Left ventricle myocardium inferior (tissue), 1 donor: ENCODE results near the gene B2M. TPM values are rescaled to one million over a fixed set of nuclear protein-coding genes. Genes with fewer than 3 reads are reported as not detected.
"Not testable (repeated sequence)": the region's sequence is repeated elsewhere in the genome, so short reads cannot be mapped to it uniquely, and the experiment has no call there.

ENCODE experiments used
- DNase-seq: peaks from one replicate; pipeline ENCODE4 v3.0.0-alpha.2; 2020
- H3K27ac ChIP-seq: fragments of 200-600 bp; replicated peaks from 2 replicates; pipeline ENCODE4 v1.8.0; 2021
- H3K27me3 ChIP-seq: fragments of 200-600 bp; 2 replicates; pipeline ENCODE4 v1.8.0; 2021; ENCODE audit warnings: low read depth
- H3K36me3 ChIP-seq: fragments of 200-600 bp; 2 replicates; pipeline ENCODE4 v1.8.0; 2021
- H3K4me1 ChIP-seq: fragments of 200-600 bp; 2 replicates; pipeline ENCODE4 v1.8.0; 2021
- H3K4me3 ChIP-seq: fragments of 200-600 bp; 2 replicates; pipeline ENCODE4 v1.8.0; 2021; ENCODE audit warnings: mild to moderate bottlenecking, moderate library complexity
- H3K9me3 ChIP-seq: fragments of 200-600 bp; replicated peaks from 2 replicates; pipeline ENCODE4 v1.8.0; 2021
- intact Hi-C: fragments of 100-400 bp; cut with micrococcal nuclease; formaldehyde crosslinking; loops from one replicate; pipeline ENCODE4 v1.11.0; 2022
- total RNA-seq: library from RNA; stranded (reverse); fragmentation: NEBNext Ultra II Directional; extraction: Animal tissue kit (Norgen Biotek cat#: 25700); gene quantifications from one replicate; pipeline ENCODE4 v1.2.1, GENCODE V29; 2021
- TF ChIP-seq, protein P1 (sequence below): fragments of 200-600 bp; IDR thresholded peaks from 2 replicates; pipeline ENCODE4 v1.8.0; 2021; ENCODE audit warnings: antibody characterized with exemption, mild to moderate bottlenecking, borderline replicate concordance
- donor health status: DM: no; HTN: yes; CAD: no; lungs with severe emphysema.

B2M gene
- total RNA-seq, 1 donor from 2014 or later = 1,128 TPM

DNA sequence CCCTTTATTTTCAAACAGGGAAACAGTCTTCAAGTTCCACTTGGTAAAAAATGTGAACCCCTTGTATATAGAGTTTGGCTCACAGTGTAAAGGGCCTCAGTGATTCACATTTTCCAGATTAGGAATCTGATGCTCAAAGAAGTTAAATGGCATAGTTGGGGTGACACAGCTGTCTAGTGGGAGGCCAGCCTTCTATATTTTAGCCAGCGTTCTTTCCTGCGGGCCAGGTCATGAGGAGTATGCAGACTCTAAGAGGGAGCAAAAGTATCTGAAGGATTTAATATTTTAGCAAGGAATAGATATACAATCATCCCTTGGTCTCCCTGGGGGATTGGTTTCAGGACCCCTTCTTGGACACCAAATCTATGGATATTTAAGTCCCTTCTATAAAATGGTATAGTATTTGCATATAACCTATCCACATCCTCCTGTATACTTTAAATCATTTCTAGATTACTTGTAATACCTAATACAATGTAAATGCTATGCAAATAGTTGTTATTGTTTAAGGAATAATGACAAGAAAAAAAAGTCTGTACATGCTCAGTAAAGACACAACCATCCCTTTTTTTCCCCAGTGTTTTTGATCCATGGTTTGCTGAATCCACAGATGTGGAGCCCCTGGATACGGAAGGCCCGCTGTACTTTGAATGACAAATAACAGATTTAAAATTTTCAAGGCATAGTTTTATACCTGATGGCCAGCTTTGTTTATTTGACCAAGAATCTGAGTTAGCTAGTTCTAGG, 7.0 kb downstream of the B2M start:
- Histone ChIP-seq H3K27ac (no peak overlapping the region), H3K9me3 (no peaks in the 10 kb centered on the region), H3K36me3 (peaks cover 41% of the 10 kb centered on the region), H3K4me3 (no peak overlapping the region), H3K4me1 (peaks cover 56% of the 10 kb centered on the region), H3K27me3 (no peaks in the 10 kb centered on the region)
- DNase-seq = no peak
- TF ChIP-seq, protein P1, sequence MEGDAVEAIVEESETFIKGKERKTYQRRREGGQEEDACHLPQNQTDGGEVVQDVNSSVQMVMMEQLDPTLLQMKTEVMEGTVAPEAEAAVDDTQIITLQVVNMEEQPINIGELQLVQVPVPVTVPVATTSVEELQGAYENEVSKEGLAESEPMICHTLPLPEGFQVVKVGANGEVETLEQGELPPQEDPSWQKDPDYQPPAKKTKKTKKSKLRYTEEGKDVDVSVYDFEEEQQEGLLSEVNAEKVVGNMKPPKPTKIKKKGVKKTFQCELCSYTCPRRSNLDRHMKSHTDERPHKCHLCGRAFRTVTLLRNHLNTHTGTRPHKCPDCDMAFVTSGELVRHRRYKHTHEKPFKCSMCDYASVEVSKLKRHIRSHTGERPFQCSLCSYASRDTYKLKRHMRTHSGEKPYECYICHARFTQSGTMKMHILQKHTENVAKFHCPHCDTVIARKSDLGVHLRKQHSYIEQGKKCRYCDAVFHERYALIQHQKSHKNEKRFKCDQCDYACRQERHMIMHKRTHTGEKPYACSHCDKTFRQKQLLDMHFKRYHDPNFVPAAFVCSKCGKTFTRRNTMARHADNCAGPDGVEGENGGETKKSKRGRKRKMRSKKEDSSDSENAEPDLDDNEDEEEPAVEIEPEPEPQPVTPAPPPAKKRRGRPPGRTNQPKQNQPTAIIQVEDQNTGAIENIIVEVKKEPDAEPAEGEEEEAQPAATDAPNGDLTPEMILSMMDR = no peak
- intact Hi-C loops = no loop called here

DNA sequence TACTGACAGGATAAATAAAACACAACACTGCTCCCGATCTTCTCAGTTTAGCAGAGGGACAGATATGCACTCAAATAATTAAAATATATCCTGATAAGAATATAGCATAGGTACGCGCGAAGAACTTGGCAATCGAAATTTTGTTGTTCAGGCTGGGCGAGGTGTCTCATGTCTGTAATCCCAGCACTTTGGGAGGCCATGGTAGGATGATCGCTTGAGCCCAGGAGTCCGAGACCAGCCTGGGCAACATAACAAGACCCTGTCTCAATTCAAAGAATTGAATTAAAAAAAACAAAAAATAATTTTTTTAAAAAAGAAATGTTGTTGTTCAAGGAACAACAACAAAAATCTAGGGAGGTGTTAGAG, 7.6 kb downstream of the B2M start:
- Histone ChIP-seq H3K4me3 (no peak overlapping the region), H3K36me3 (peaks cover 41% of the 10 kb centered on the region), H3K4me1 (peaks cover 51% of the 10 kb centered on the region), H3K9me3 (no peaks in the 10 kb centered on the region), H3K27ac (no peak overlapping the region), H3K27me3 (no peaks in the 10 kb centered on the region)
- intact Hi-C loops = no loop called here
- DNase-seq = no peak
- TF ChIP-seq, protein P1 = no peak

DNA sequence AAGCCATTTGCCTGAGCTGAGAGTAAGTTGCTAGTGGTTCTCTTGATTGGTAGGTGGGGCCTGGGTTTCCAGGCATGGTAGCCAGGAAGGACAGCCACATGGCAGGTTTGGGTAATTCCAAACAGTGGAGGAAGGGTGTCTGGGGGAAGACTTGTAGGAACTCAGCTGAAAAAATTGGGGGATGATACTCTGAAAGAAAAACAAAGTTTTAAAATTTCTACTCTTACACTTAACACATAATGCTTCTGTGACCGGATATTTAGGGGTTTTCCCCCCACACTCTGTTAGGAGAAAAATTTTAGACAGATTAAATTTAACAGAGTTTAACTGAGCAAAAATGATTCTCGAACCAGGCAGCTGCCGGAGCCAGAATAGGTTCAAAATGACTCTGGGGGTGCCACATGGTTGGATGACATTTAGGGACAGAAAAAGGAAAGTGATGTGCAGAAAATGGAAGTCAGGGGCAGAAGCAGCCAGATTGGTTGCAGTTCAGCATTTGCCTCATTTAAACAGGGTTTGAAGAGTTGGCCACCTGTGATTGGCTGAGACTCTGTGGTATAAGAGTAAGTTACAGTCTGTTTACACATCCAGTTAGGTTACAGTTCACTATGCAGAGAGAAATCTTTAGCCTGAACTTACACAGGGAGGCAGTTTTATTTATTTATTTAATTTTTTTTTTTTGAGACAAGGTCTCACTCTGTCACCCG, 8.1 kb downstream of the B2M start:
- peaks cover 41% of the 10 kb centered on the region for H3K36me3 ChIP-seq
- no peak for DNase-seq

DNA sequence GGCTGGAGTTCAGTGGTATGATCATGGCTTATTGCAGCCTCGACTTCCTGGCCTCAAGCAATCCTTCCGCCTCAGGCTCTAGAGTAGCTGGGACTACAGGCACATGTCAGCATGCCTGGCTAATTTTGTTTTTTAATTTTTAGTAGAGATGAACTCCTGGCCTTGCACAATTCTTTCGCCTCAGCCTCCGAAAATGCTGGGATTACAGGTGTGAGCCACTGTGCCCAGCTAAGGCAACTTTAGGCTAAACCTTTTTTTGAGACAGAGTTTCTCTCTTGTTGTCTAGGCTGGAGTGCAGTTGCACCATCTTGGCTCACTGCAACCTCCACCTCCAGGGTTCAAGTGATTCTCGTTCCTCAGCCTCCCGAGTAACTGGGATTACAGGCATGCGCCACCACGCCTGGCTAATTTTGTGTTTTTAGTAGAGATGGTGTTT, 8.7 kb downstream of the B2M start:
- H3K4me3 ChIP-seq, DNase-seq, H3K9me3 ChIP-seq, intact Hi-C loops, H3K27me3 ChIP-seq: not testable (repeated sequence)
- peak overlapping the region; percentile 19 for H3K27ac ChIP-seq
- H3K4me1 ChIP-seq = peaks cover 40% of the 10 kb centered on the region
- peaks cover 41% of the 10 kb centered on the region for H3K36me3 ChIP-seq

More for the DNA sequence above, 8.1 kb downstream of the B2M start:
- TF ChIP-seq, protein P1 = no peak
- intact Hi-C loops = no loop called here
- H3K4me1 ChIP-seq = peaks cover 46% of the 10 kb centered on the region
- no peaks in the 10 kb centered on the region for H3K27me3 ChIP-seq
- H3K27ac ChIP-seq = peak overlapping the region; percentile 19
- no peak overlapping the region for H3K4me3 ChIP-seq
- H3K9me3 ChIP-seq = no peaks in the 10 kb centered on the region

DNA sequence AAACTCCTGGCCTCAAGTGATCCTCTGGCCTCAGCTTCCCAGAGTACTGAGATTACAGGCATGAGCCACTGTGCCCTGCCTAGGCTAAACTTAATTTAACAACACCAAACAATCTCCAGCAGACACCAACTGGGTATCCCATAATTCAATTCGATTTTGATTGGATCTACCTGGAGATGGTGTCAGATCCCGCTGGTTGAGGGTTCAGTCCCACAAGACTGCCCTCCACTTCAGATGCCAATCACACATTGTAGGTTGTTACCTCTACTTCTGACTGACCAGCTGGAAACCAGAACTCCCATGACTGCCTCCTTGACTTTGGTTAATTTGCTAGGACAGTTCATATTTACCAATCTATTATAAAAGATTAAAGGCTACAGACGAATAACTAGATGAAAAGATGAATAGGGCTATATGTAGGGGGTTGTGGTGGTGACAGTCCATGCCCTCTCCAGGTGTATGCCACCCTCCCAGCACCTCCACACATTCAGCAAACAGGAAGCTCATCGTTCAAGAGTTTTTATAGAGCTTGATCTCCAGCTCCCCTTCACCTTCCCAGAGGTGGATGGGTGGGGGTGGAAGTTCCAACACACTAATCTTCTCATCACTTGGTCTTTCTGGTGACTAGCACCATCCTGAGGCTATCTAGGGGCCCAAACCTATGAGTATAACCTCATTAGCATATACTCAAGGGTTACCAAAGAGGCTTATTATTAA, 9.3 kb downstream of the B2M start:
- TF ChIP-seq, protein P1 = no peak
- DNase-seq = no peak
- Histone ChIP-seq H3K9me3 (no peaks in the 10 kb centered on the region), H3K36me3 (peaks cover 36% of the 10 kb centered on the region), H3K4me3 (no peak overlapping the region), H3K27ac (no peak overlapping the region), H3K4me1 (peaks cover 39% of the 10 kb centered on the region), H3K27me3 (no peaks in the 10 kb centered on the region)
- intact Hi-C loops = no loop called here

DNA sequence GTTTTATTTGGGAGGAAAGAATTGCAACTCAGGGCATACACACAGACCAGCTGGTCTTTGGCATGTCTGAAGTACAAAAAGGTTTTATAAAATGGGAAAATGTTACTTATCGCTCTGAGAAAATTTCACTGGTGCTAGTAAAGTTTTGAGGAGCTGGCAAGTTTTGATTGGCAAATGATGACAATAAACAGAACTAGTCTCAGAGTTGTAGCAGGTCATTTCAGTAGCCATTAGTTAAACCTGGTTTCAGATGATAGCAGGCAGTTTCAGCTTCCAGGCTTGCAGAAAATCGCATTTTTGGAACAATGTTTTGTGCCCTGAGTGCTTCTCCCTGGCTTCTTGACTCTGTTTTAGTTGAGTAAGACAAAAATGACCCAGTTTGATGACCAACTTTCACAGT, 10.7 kb downstream of the B2M start:
- Histone ChIP-seq H3K27me3 (no peaks in the 10 kb centered on the region), H3K27ac (no peak overlapping the region), H3K9me3 (no peaks in the 10 kb centered on the region), H3K4me3 (no peak overlapping the region), H3K4me1 (peaks cover 38% of the 10 kb centered on the region), H3K36me3 (peaks cover 22% of the 10 kb centered on the region)
- TF ChIP-seq, protein P1 = no peak
- intact Hi-C loops = no loop called here
- DNase-seq = no peak
